SK-N-SH treated with all-trans-retinoic acid at 6 μM for 48 hours (cell line): ENCODE data around the gene ARHGEF3.

Experiments
- ARNTL ChIP-seq: fragments of 450-650 bp; formaldehyde crosslinking; IDR thresholded peaks from 2 replicates; pipeline ENCODE4 v1.5.0; 2020; ENCODE audit warnings: low read depth, mild to moderate bottlenecking, moderate library complexity, borderline replicate concordance
- BACH2 ChIP-seq: fragments of 250-450 bp; sonication (Bioruptor Pico); IDR thresholded peaks from 2 replicates; pipeline ENCODE4 v1.9.0; 2021; ENCODE audit warnings: mild to moderate bottlenecking, borderline replicate concordance
- ISL1 ChIP-seq: fragments of 250-450 bp; sonication (Bioruptor Pico); IDR thresholded peaks from 2 replicates; pipeline ENCODE4 v2.1.2; 2022; ENCODE audit warnings: mild to moderate bottlenecking, moderate library complexity
- PATZ1 ChIP-seq: fragments of 250-450 bp; sonication (Bioruptor Pico); IDR thresholded peaks from 2 replicates; pipeline ENCODE4 v1.8.0; 2020; ENCODE audit warnings: mild to moderate bottlenecking, moderate library complexity, borderline replicate concordance
- ZFP30 ChIP-seq: fragments of 450-650 bp; formaldehyde crosslinking; IDR thresholded peaks from 2 replicates; pipeline ENCODE4 v1.5.0; 2022; ENCODE audit warnings: mild to moderate bottlenecking, moderate library complexity

- TF ChIP-seq ZFP30 (CRISPR knock-in tag), result no peak
- TF ChIP-seq PATZ1 (CRISPR knock-in tag), result no peak
- no peak for TF ChIP-seq ISL1 (CRISPR knock-in tag)
- no peak for TF ChIP-seq ARNTL
- no peak for TF ChIP-seq BACH2
Measured at GRCh38 chr3:56681984-56682461, 119.7 kb downstream of the ARHGEF3 start.
